ENCODE results near the gene DDA1. TPM values are rescaled to one million over a fixed set of nuclear protein-coding genes. Genes with fewer than 3 reads are reported as not detected.

DDA1 gene
- total RNA-seq, 1 experiment from 2014 or later, result 28.2 TPM

GRCh38 chr19:17326595-17326966 is 17.2 kb downstream of the DDA1 start:
- in situ Hi-C loops (cut with HindIII; ENCODE audit: low sequenced_read_pairs), result no loop called here
- DNase-seq (ENCODE audit: low spot score), result no peak

DNA sequence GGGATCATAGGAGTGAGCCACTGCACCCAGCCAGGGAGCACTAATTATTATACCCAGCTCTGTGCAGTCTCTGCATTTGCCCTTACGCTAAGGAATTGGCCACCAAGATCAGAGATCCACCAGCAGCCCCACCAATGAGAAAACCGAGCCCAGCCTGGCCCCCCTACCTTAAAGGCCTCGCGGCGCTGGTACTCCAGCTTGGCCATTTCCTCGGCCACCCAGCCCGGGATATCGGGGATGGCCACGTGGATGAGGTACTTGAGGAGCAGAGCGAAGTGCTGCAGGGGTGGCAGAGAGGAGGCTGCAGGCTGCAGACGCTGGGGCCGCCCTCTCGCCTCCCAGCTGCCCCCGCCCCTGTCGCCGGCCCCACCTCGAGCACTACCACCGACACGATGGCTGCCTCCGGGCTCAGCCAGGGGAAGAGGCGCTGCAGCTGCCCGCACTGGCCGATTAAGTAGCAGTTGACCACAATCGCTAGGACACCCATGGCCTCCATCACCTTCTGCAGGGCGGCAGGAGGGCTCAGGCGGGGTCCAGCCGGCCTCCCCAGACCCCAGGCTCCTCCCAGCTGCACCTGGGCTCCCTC is 17.8 kb downstream of the DDA1 start:
- DNase-seq (ENCODE audit: low spot score), result no peak
- in situ Hi-C loops (cut with HindIII; ENCODE audit: low sequenced_read_pairs), result no loop called here

DNA sequence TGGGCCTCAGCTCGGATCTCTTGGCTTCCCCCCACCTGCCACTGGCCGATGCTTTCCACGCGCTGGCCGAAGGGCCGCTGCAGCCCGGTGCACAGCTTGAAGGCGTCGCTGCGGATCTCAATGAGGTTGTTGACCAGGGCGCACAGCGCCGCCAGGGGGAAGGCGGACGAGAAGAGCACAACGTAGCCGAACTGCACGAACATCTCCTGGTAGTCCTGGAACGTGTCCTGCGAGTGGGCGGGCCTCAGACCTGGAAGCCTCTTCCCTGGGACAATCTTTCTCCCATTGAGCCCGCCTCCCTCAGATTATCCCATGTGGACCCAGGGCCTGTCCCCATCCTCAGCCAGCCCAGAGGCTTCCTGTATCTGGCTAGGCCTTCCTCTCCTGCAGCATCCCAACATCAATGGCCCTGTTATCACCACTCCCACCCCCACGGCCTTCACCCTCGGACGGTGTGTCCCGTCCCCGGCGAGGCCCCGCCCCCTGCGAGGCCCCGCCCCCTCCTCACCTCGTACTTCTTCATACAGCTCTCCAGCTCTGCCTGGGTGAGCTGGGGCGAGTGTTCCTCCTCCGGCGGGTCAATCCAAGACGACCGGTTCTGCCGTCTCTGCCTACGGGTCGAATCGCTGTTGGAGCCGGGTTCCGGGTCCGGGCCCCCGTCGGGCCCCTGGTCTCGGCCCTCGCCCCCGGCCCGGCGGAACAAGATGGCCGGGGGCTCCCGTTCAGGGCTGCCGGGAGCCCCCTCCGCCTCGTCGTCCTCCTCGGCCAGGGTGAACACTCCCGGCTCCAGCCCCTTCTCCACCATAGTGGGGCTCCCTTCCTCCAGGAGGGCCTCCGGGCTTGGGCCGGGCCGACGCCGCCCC is 18.5 kb downstream of the DDA1 start:
- in situ Hi-C loops (cut with HindIII; ENCODE audit: low sequenced_read_pairs), result no loop called here
- peak; percentile 50 for DNase-seq (ENCODE audit: low spot score)

GRCh38 chr19:17328517-17329365 is 19.4 kb downstream of the DDA1 start:
- no peak for DNase-seq (ENCODE audit: low spot score)
- in situ Hi-C loops (cut with HindIII; ENCODE audit: low sequenced_read_pairs), result no loop called here

- in situ Hi-C loops (cut with HindIII; ENCODE audit: low sequenced_read_pairs), result no loop called here
- no peak for DNase-seq (ENCODE audit: low spot score)
Measured at GRCh38 chr19:17329366-17330261, 20.3 kb downstream of the DDA1 start.

DNA sequence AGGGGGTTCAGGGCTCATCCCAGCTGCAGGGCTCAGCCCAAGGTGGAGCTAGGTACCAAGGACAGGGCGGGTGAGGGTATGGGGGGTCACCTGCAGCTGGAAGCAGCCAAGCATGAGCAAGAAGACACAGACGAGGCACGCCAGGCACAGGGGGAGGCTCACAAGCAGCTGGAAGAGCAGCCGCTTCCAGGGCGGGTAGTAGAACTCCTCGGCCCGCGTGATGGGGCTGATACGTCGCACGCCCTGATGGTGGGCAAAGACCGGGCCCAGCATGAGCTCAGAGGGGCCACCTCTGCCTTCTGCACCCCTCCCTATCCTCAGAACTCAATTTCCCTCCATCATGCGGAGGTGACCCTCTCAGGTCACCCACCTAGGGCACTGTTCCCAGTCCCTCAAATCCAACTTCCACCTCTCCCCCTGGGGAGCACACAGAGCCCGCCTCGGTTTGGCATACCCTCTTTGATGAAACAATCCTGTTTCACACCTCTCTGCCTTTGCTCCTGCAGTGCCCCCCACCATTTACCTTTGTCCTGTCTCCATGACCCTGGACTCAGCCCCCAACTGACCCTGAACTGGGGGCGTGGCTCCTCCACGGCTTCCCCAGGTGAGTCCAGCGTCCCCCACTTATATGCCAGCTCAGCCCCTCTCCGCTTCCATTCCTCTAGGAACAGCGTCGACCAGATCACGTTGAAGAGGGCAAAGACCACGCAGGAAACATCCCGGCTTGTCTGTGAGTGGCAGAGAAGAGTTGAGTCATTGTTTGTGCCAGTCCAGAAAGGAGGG is 21.1 kb downstream of the DDA1 start:
- no peak for DNase-seq (ENCODE audit: low spot score)
- in situ Hi-C loops (cut with HindIII; ENCODE audit: low sequenced_read_pairs), result no loop called here

- in situ Hi-C loops (cut with HindIII; ENCODE audit: low sequenced_read_pairs), result no loop called here
- no peak for DNase-seq (ENCODE audit: low spot score)
Measured at GRCh38 chr19:17331045-17331558, 21.7 kb downstream of the DDA1 start.

- no peak for DNase-seq (ENCODE audit: low spot score)
- in situ Hi-C loops (cut with HindIII; ENCODE audit: low sequenced_read_pairs), result no loop called here
Measured at GRCh38 chr19:17332360-17332676, 23.0 kb downstream of the DDA1 start.

DNA sequence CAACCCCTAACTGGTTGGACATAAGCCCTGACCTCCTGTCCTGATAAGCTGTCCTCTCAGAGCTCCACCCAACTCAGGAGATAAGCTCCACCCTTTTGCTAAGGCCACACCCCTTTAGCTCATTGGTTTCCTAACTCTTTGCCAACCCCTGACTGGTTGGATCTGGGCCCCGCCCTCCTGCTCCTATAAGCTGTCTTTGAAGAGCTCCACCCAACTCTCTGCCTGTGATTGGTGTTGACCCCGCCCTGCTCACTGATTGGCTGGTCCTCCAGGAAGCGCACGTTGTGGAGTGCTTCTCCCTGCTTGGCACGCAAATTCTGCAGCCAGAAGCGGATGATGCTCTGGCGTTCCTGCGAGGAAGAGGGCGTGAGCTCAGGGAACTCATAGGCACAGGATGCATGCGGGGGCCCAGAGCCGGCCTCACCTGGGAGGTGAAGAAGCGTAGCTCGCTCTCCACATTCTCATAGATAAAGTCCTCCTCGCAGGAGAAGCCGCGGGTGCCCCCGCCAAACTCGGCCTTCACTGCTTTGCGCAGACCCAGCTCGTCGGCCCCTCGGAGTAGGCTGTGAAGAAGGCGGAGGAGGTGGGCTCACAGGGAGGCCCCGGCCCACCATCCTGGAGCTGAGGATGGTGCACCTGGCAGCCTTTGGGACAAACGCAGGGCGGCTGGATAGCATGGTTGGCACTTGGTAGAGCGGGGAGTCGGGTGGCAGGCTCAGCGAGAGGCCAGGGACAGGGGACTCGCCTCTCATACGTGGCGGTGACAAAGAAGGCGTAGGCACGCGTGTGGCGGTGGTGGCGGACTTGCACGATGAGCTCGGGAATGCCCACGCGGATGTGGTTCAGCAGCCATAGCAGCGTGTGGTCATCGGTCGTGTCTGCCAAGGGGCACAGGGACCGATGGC is 23.6 kb downstream of the DDA1 start:
- in situ Hi-C loops (cut with HindIII; ENCODE audit: low sequenced_read_pairs), result no loop called here
- DNase-seq (ENCODE audit: low spot score), result peak; percentile 74

DNA sequence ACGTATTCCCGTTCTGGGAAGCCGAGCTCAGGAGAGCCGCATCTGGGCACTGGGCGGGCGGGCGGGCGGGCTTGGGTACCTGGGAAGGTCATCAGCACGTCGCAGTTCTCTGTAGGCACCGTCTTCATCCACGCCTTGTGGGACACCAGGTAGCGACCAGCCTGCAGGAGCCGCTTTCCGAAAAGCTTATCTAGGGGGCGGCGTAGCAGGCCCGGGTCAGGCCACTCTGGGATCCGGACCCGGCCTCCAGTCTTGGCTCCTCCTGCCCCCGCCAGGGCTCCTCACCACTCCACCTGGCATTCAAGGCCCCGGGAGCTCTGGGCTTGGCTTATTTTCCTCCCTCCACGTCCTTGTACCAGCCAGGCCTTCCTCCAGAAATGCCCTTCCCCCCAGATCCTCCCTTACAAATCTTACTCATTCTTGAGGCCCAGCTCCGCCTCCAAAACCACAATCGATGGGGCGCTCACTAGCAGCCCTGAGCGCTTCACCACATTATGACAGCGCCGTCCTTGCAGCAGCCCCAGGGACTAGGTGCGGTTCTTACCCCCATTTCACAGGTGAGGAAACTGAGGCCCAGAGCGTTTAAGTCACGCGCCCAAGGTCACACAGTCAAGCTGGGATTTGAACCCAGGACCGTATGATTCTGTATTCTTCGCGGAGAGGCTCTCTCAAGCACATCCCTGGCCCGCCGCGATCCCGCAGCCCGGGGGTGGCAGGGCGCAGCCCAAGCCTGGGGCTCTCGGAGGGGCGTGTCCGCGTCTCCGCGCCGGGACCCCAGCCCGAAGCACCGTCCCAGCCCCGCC is 24.4 kb downstream of the DDA1 start:
- DNase-seq (ENCODE audit: low spot score), result peak; percentile 42
- in situ Hi-C loops (cut with HindIII; ENCODE audit: low sequenced_read_pairs), result no loop called here

DNA sequence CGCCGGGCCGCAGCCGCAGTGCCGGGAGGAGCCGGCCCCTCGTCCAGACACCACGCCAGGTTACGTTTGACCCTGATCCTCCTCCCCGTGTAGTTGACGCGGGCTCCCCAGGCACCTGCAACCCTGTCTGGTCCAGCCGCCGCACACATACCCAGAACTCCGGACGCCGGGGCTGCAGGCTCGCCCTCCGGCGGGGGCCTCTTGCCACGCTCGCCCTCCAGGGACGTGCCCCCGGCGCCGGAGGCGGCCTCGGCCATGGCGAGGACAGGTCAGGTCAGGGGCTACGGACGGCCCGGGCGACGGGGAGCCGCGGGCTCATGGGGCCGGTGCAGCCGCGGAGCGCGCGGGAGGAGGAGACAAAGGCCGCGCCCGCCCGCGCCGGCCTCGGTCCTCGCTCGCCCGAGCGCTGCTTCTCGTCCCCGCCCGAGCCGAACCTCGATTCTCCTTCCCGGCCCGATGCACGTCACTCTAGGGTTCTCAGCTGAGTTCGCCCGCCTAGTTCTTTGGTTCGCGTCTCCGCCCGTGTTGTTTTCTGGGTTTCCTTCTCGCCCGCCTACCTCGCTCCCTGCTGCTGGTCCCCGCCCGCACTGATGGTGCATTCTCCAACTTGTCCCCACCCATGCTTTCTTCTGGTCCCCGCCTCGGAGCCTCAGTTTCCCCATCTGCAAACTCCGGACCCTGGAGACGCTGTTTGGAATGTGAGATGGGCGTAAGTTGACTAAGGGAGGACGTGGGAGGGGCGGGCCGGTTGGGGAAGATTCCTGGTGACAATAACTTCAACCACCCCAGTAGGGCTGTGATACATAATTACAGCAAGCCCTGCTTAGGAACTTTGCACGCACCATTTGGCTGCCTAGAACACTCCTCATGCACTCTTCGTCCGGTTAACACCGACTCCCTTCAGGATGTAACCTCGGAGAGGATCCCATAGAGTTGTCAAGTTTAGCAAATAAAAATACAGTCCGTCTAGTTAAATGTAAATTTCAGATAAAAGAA is 25.3 kb downstream of the DDA1 start, which contains the start of gene ANO8:
Gene ANO8 (minus strand): TSS at position 442 of the 996 bp plus-strand sequence. CDS start 185 bp downstream, at position 257.
- in situ Hi-C loops (cut with HindIII; ENCODE audit: low sequenced_read_pairs), result no loop called here
- DNase-seq (ENCODE audit: low spot score), result peak; percentile 97

DNA sequence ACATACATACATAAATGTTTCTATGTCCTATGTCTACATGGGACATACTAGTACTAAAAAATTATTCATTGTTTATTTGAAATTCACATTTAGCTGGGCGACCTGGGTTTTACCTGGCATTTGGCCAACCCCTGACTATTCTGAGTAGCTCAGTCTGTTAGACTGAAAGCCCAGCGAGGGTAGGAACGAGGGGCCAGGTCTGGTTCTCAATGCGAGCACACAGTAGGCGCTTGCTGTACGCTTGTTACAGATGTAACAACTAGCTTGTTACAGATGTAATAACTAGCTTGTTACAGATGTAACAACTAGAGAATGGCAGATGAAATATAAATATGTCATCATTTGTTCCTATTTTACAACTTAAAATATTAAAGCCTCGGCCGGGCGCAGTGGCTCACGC is 26.2 kb downstream of the DDA1 start:
- in situ Hi-C loops (cut with HindIII; ENCODE audit: low sequenced_read_pairs), result no loop called here

DNA sequence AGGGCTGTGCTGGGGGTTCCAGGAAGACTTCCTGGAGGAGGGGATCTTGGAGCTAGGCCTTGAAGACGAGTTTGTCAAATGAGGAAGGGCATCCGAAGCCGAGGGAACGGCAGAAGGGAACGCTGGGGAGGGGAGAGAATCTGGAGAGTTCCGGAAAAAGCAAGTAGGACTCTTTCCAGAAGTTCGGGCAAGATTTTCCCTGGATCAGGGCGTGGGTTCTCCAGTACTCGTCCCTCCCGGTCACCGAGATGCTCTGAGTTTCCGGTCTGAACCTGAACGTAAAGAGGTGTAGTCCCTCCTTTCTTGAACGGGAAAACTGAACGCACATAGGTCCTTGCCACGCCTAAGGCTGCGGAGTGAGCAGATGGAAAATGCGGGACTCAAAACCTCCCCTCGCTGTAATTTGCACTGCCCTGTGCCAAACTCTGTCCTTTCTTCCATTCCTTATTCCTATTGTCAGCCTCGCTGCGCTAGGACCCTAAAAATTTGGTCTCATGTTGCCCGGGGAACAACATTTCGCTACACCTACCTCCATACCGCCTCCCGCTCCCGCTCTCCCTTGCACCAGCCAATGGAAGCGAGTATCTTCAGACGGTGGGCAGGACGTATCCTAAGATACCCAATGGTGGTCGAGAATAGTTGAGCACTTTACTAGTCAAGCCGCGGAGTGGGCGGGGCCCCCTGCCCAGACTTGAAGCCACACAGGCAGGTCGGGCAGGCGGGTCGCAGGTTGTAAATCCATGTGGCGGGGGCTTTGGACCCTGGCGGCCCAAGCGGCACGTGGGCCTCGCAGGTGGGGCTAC is 27.7 kb downstream of the DDA1 start, which contains the start of gene GTPBP3:
Gene GTPBP3 (plus strand): TSS at position 682 of the 803 bp plus-strand sequence. CDS start 59 bp downstream, at position 741.
- DNase-seq (ENCODE audit: low spot score), result peak; percentile 100
- in situ Hi-C loops (cut with HindIII; ENCODE audit: low sequenced_read_pairs), result no loop called here

More for the DNA sequence above, 26.2 kb downstream of the DDA1 start:
- no peak for DNase-seq (ENCODE audit: low spot score)

DNA sequence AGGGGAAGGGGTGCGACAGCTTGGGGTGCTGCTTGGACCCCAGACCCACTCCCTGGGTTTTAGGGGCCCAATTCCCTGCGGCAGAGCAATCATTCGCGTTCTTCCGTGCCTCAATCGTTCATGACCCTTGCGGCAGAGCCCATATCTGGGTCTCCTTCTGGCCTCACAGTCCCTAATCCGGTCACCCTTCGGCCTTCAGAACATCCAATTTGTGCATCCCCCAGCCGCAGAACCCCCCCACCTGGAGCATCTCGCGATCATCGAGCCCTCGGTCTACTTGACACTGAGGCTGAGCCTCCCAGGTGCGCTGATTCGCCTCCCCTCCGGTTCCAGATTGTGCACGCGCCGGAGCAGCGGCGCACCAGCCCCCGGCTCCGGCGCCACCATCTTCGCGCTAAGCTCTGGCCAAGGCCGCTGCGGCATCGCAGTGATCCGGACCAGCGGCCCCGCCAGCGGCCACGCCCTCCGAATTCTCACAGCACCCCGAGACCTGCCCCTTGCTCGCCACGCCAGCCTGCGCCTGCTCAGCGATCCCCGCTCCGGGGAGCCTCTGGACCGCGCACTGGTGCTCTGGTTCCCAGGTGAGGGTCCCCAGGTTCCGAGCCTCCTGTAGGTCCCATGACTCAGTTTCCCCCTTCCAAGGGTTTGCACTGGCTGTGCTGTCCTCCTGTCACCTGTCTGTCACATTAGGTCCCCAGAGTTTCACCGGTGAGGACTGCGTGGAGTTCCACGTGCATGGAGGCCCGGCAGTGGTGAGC is 28.5 kb downstream of the DDA1 start:
- in situ Hi-C loops (cut with HindIII; ENCODE audit: low sequenced_read_pairs), result no loop called here
- DNase-seq (ENCODE audit: low spot score), result no peak

Measured in G401 (cell line).